Measurements from ENCODE around the gene JCAD. TPM values are rescaled to one million over a fixed set of nuclear protein-coding genes. Genes with fewer than 3 reads are reported as not detected.

Gene JCAD
- total and polyA plus RNA-seq, 2 experiments from 2014 or later: 0.78 to 2.1 TPM

GRCh38 chr10:29977171-29977570 lies 82.2 kb downstream of the JCAD start (continued):
- TF ChIP-seq ZNF331 (CRISPR knock-in tag; IDR thresholded peaks at IDR 0.05; ENCODE audit: low read depth): no peak
- TF ChIP-seq NANOG (IDR thresholded peaks at IDR 0.05; ENCODE audit: borderline replicate concordance): no peak
- TF ChIP-seq POLR2AphosphoS5 (IDR thresholded peaks at IDR 0.05; ENCODE audit: low read depth): no peak

- no peak overlapping the region for H3K27ac ChIP-seq (ENCODE audit: low read depth)
- Mint-ChIP-seq H3K36me3 (ENCODE audit: low read depth) (peaks cover 12% of the 10 kb centered on the region; the same call in 1 of the 3 replicates), H3K4me1 (0 out of 3 replicates have a peak, but pooled peaks cover 3% of the 10 kb centered on the region), H3K27me3 (ENCODE audit: insufficient read depth, low read depth, poor library complexity) (peaks cover 5% of the 10 kb centered on the region), H3K4me3 (no peak overlapping the region), H3K9me3 (peaks cover 16% of the 10 kb centered on the region; the same call in 2 of the 3 replicates), H3K27ac (no peak overlapping the region)
- TF ChIP-seq CTCF (conservative IDR thresholded peaks at IDR 0.05; ENCODE audit: low read depth in 2 of 2) (no peak), EZH2phosphoT487 (IDR thresholded peaks at IDR 0.05; ENCODE audit: unreplicated experiment) (no peak), EZH2 (IDR thresholded peaks at IDR 0.05; ENCODE audit: low read depth, unreplicated experiment) (no peak), STAT1 (IDR thresholded peaks at IDR 0.05; ENCODE audit: unreplicated experiment) (no peak), ZNF462 (CRISPR knock-in tag; IDR thresholded peaks at IDR 0.05) (no peak), ZNF331 (CRISPR knock-in tag; IDR thresholded peaks at IDR 0.05; ENCODE audit: low read depth) (no peak), ZNF114 (CRISPR knock-in tag; IDR thresholded peaks at IDR 0.05) (no peak), CREB1 (CRISPR knock-in tag; IDR thresholded peaks at IDR 0.05; ENCODE audit: low read depth) (no peak), REST (IDR thresholded peaks at IDR 0.05; ENCODE audit: unreplicated experiment) (no peak), ETS1 (IDR thresholded peaks at IDR 0.05) (no peak), POLR2AphosphoS5 (IDR thresholded peaks at IDR 0.05; ENCODE audit: low read depth) (no peak), JUNB (IDR thresholded peaks at IDR 0.05; ENCODE audit: unreplicated experiment) (no peak), NANOG (IDR thresholded peaks at IDR 0.05; ENCODE audit: borderline replicate concordance) (no peak)
- peaks cover 12% of the 10 kb centered on the region; the same call in 1 of the 2 replicates for H3K9me2 ChIP-seq (ENCODE audit: insufficient read depth)
- H2AFZ ChIP-seq: no peak overlapping the region
- no peaks in the 10 kb centered on the region for H3F3A ChIP-seq (replicated peaks; ENCODE audit: low read depth)
- no peaks in the 10 kb centered on the region for H3K4me1 ChIP-seq (ENCODE audit: insufficient read depth)
- H3K36me3 ChIP-seq (ENCODE audit: insufficient read depth): no peaks in the 10 kb centered on the region
- H4K20me1 ChIP-seq (replicated peaks; ENCODE audit: insufficient read depth): no peaks in the 10 kb centered on the region
- no peak overlapping the region for H3K4me3 ChIP-seq
- no peaks in the 10 kb centered on the region for H3K79me2 ChIP-seq (replicated peaks; ENCODE audit: insufficient read depth)
- DNase-seq (ENCODE audit: low spot score) (no peak), ATAC-seq (no peak)
- no peak overlapping the region for H3K4me2 ChIP-seq
- H3K27me3 ChIP-seq (ENCODE audit: insufficient read depth): no peaks in the 10 kb centered on the region
These were observed 83.3 kb downstream of the JCAD start for GRCh38 chr10:29976134-29976533.

All from GM23338 (cell line).